ENCODE results near the gene GABRP. TPM values are rescaled to one million over a fixed set of nuclear protein-coding genes. Genes with fewer than 3 reads are reported as not detected.

The GABRP gene
- total RNA-seq, 1 donor from 2014 or later: not detected

DNA sequence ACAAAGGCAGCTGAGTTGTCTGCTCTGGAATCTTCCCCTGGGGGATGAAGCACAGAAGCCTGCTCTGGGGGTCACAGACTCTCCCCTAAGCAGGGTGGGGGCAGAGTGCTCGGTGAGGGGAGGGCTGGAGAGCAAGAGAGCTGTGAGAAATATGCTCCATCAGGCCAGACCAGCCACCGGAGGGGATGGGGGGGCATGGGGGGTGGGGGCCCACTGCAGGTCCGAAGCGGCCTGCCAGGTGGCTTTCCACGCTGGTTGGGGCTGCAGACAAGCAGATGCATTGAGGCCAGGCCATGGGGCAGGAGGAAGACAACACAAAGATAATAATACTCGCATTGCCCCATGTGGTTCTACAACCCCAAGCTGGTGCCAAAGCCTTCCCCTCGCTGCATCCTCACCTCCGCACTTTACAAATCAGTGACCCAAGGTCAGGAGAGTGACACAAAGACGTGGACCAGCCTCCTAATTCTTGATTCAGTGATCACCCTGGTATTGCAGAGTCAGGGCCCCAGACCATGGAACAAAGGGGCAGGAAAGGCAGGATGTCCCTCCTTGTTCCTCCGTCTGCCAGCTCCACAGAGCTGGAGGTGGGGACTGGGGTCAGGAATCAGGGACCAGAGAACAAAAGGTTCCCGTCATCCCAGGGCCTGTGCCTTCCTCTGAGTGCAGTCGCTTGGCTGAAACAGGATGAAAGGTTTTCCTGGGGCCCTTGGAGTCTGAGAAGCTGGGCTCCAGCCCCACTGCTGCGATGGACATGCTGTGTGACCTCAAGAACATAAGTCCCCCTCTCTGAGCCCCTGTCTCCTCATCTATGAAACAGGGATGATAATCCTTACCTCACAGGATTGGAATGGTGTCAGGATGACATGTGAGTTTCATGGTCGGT lies 37.2 kb upstream of the GABRP start:
- peaks cover 2% of the 10 kb centered on the region for H3K9me3 Mint-ChIP-seq (ENCODE audit: unreplicated experiment)
- peaks cover 5% of the 10 kb centered on the region for H3K36me3 Mint-ChIP-seq (ENCODE audit: unreplicated experiment)
- TF ChIP-seq, protein P1, sequence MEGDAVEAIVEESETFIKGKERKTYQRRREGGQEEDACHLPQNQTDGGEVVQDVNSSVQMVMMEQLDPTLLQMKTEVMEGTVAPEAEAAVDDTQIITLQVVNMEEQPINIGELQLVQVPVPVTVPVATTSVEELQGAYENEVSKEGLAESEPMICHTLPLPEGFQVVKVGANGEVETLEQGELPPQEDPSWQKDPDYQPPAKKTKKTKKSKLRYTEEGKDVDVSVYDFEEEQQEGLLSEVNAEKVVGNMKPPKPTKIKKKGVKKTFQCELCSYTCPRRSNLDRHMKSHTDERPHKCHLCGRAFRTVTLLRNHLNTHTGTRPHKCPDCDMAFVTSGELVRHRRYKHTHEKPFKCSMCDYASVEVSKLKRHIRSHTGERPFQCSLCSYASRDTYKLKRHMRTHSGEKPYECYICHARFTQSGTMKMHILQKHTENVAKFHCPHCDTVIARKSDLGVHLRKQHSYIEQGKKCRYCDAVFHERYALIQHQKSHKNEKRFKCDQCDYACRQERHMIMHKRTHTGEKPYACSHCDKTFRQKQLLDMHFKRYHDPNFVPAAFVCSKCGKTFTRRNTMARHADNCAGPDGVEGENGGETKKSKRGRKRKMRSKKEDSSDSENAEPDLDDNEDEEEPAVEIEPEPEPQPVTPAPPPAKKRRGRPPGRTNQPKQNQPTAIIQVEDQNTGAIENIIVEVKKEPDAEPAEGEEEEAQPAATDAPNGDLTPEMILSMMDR (IDR thresholded peaks at IDR 0.05; ENCODE audit: partially characterized antibody, unreplicated experiment): no peak
- H3K4me3 Mint-ChIP-seq (ENCODE audit: unreplicated experiment): no peak overlapping the region
- H3K27ac Mint-ChIP-seq (ENCODE audit: unreplicated experiment): no peak overlapping the region
- H3K4me1 Mint-ChIP-seq (ENCODE audit: low read depth, unreplicated experiment): peaks cover 32% of the 10 kb centered on the region
- DNase-seq: no peak
- H3K27me3 Mint-ChIP-seq (ENCODE audit: unreplicated experiment): no peaks in the 10 kb centered on the region

DNA sequence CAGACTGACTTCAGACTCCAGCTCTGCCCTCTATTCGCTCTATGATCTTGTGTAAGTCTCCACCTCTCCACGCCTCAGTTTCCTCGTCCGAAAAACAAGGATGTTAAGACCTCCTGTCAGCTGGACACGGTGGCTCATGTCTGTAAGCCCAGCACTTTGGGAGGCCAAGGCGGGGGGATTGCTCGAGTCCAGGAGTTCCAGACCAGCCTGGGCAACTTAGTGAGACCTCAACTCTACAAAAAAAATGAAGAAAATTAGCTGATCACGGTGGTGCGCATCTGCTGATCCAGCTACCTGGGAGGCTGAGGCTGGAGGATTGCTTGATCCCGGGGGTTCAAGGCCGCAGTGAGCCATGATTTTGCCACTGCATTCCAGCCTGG lies 36.6 kb upstream of the GABRP start:
- Mint-ChIP-seq H3K27me3 (ENCODE audit: unreplicated experiment) (no peaks in the 10 kb centered on the region), H3K4me1 (ENCODE audit: low read depth, unreplicated experiment) (peaks cover 38% of the 10 kb centered on the region), H3K9me3 (ENCODE audit: unreplicated experiment) (peaks cover 2% of the 10 kb centered on the region), H3K27ac (ENCODE audit: unreplicated experiment) (no peak overlapping the region), H3K4me3 (ENCODE audit: unreplicated experiment) (no peak overlapping the region), H3K36me3 (ENCODE audit: unreplicated experiment) (peaks cover 5% of the 10 kb centered on the region)
- TF ChIP-seq, protein P1 (IDR thresholded peaks at IDR 0.05; ENCODE audit: partially characterized antibody, unreplicated experiment): no peak
- no peak for DNase-seq

DNA sequence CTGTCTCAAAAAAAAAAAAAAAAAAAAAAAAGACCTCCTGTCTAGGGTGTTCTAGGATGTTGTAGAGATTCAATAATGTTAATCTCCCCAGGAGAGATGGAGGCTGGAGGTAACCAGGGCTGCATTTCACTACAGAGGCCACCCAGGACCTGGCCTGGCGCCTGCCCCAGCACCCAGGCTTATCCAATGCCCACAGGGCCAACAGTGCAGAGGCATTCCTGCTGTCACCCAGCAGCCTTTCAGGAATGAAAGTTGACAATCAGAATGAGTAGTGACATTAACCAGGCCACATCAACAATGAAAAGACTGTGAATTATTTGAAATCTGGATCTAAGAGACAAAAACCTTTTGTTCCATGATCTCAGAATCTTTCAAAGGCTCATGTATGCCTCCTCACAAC lies 36.2 kb upstream of the GABRP start:
- Mint-ChIP-seq H3K27ac (ENCODE audit: unreplicated experiment) (peak overlapping the region; percentile 17), H3K9me3 (ENCODE audit: unreplicated experiment) (peaks cover 2% of the 10 kb centered on the region), H3K27me3 (ENCODE audit: unreplicated experiment) (no peaks in the 10 kb centered on the region), H3K4me3 (ENCODE audit: unreplicated experiment) (peak overlapping the region; percentile 38), H3K36me3 (ENCODE audit: unreplicated experiment) (peaks cover 5% of the 10 kb centered on the region), H3K4me1 (ENCODE audit: low read depth, unreplicated experiment) (peaks cover 40% of the 10 kb centered on the region)
- DNase-seq: no peak
- TF ChIP-seq, protein P1 (IDR thresholded peaks at IDR 0.05; ENCODE audit: partially characterized antibody, unreplicated experiment): no peak

DNA sequence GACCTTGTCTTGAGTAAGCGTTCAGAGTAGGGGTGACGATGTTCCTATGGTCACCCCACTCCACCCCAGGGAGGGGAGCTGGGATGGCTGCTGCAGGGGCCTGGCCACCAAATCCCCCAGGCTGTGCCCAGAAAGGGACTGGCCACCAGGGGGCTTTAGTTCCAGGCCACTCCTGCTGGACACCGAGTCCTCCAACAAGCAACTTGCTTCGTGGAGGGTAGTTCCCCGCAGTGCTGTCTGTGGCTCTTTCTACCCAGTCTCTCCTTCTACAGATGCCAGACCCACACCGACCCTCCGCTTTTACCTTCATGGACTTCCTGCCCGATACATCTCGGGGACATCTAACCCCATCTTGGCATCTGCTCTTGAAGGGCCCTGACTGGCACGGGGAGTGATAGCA lies 35.7 kb upstream of the GABRP start:
- peak; percentile 61 for DNase-seq
- Mint-ChIP-seq H3K36me3 (ENCODE audit: unreplicated experiment) (peaks cover 3% of the 10 kb centered on the region), H3K4me3 (ENCODE audit: unreplicated experiment) (no peak overlapping the region), H3K4me1 (ENCODE audit: low read depth, unreplicated experiment) (peaks cover 42% of the 10 kb centered on the region), H3K9me3 (ENCODE audit: unreplicated experiment) (peaks cover 2% of the 10 kb centered on the region), H3K27me3 (ENCODE audit: unreplicated experiment) (peaks cover 3% of the 10 kb centered on the region), H3K27ac (ENCODE audit: unreplicated experiment) (peak overlapping the region; percentile 17)
- TF ChIP-seq, protein P1 (IDR thresholded peaks at IDR 0.05; ENCODE audit: partially characterized antibody, unreplicated experiment): peak; percentile 76

DNA sequence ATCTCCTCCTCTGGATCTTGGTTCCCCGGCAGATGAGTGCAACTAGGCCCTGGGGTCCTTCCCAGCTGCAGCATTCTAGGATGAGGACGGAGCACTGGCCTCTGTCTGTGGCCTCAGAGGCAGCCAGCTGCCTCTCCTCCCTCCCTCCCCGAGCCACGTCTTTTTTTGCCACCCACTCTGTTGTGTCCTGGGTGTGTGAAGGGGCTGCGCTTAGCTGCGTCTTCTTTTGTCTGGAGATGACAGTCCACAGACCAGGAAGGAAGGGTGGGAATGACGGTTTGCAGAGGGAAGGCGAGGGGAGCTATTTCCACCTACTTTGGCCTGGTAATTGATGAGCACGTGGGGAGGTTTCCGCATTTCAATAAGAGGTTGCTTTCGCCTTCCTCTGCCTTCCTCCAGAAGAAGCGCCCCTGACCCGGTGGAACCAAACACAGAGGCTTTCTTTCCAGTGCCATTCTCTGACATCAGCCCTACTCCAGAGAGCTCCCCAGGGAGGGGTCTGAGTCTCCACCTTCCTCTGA lies 34.5 kb upstream of the GABRP start:
- DNase-seq: peak; percentile 28
- peak overlapping the region; percentile 41 for H3K27ac Mint-ChIP-seq (ENCODE audit: unreplicated experiment)
- H3K36me3 Mint-ChIP-seq (ENCODE audit: unreplicated experiment): no peaks in the 10 kb centered on the region
- peaks cover 42% of the 10 kb centered on the region for H3K4me1 Mint-ChIP-seq (ENCODE audit: low read depth, unreplicated experiment)
- TF ChIP-seq, protein P1 (IDR thresholded peaks at IDR 0.05; ENCODE audit: partially characterized antibody, unreplicated experiment): no peak
- peak overlapping the region; percentile 47 for H3K4me3 Mint-ChIP-seq (ENCODE audit: unreplicated experiment)
- H3K27me3 Mint-ChIP-seq (ENCODE audit: unreplicated experiment): peaks cover 4% of the 10 kb centered on the region
- peaks cover 2% of the 10 kb centered on the region for H3K9me3 Mint-ChIP-seq (ENCODE audit: unreplicated experiment)

All from glutamatergic neuron (in vitro differentiated cells).